OCI-LY1 (cell line): ENCODE measurements around the gene WWOX.

Experiments used
- H2AFZ ChIP-seq: fragments of 200-600 bp; sonication (generic), shearing (Covaris generic); 2 replicates; pipeline ENCODE4 v1.6.0; 2014; ENCODE audit warnings: antibody characterized with exemption, mild to moderate bottlenecking, low read length
- H3F3A ChIP-seq: fragments of 200-600 bp; sonication (generic), shearing (Covaris generic); 2 replicates; pipeline ENCODE4 v1.6.0; 2014; ENCODE audit warnings: mild to moderate bottlenecking, antibody characterized with exemption, low read length, moderate library complexity; ENCODE audit not compliant: insufficient read depth
- H3K27ac ChIP-seq: fragments of 200-600 bp; sonication (generic); 2 replicates; pipeline ENCODE4 v1.5.1; 2014; ENCODE audit warnings: low read length, mixed run types, mild to moderate bottlenecking, low read depth; ENCODE audit not compliant: poor library complexity, severe bottlenecking
- H3K27me3 ChIP-seq: fragments of 200-600 bp; sonication (generic); 2 replicates; pipeline ENCODE4 v1.6.0; 2014; ENCODE audit warnings: antibody characterized with exemption, mild to moderate bottlenecking, low read length, moderate library complexity; ENCODE audit not compliant: insufficient read depth
- H3K36me3 ChIP-seq: fragments of 200-600 bp; sonication (generic); 2 replicates; pipeline ENCODE4 v1.6.1; 2014; ENCODE audit warnings: mild to moderate bottlenecking, antibody characterized with exemption, low read length, moderate library complexity, mixed read lengths; ENCODE audit not compliant: insufficient read depth
- H3K4me1 ChIP-seq: fragments of 200-600 bp; sonication (generic); 2 replicates; pipeline ENCODE4 v1.5.1; 2014; ENCODE audit warnings: mild to moderate bottlenecking, low read length, moderate library complexity; ENCODE audit not compliant: insufficient read depth, severe bottlenecking
- H3K4me2 ChIP-seq: fragments of 200-600 bp; sonication (generic), shearing (Covaris generic); 2 replicates; pipeline ENCODE4 v1.6.1; 2014; ENCODE audit warnings: low read length
- H3K4me3 ChIP-seq: fragments of 200-600 bp; sonication (generic); 2 replicates; pipeline ENCODE4 v1.5.1; 2014; ENCODE audit warnings: low read length, low read depth, mild to moderate bottlenecking, mixed read lengths; ENCODE audit not compliant: poor library complexity, severe bottlenecking
- H3K79me2 ChIP-seq: fragments of 200-600 bp; shearing (Covaris generic); 2 replicates; pipeline ENCODE4 v1.6.1; 2016; ENCODE audit warnings: mixed run types, low read length, mixed read lengths; ENCODE audit not compliant: insufficient read depth
- H3K9ac ChIP-seq: fragments of 200-600 bp; sonication (generic), shearing (Covaris generic); 2 replicates; pipeline ENCODE4 v1.6.1; 2014; ENCODE audit warnings: mild to moderate bottlenecking, low read length, mixed read lengths
- H3K9me2 ChIP-seq: fragments of 200-600 bp; sonication (generic), shearing (Covaris generic); 2 replicates; pipeline ENCODE4 v1.6.1; 2014; ENCODE audit warnings: low read depth, mild to moderate bottlenecking, low read length, mixed read lengths
- H3K9me3 ChIP-seq: fragments of 200-600 bp; shearing (Covaris generic); 2 replicates; pipeline ENCODE4 v1.6.1; 2014; ENCODE audit warnings: low read length, mixed read lengths
- H4K20me1 ChIP-seq: fragments of 200-600 bp; sonication (generic), shearing (Covaris generic); 2 replicates; pipeline ENCODE4 v1.6.0; 2016; ENCODE audit warnings: mild to moderate bottlenecking, low read length; ENCODE audit not compliant: insufficient read depth
- CTCF ChIP-seq: fragments of 200-600 bp; sonication (generic), shearing (Covaris generic); IDR thresholded peaks from 2 replicates; pipeline ENCODE4 v1.5.1; 2017; ENCODE audit warnings: mild to moderate bottlenecking, antibody characterized with exemption, low read length, moderate library complexity, mixed read lengths
- EZH2 ChIP-seq: fragments of 200-600 bp; sonication (generic), shearing (Covaris generic); IDR thresholded peaks from 2 replicates; pipeline ENCODE4 v1.8.0; 2017; ENCODE audit warnings: borderline replicate concordance, mixed run types, mild to moderate bottlenecking, antibody characterized with exemption, low read length, moderate library complexity, mixed read lengths

WWOX gene

GRCh38 chr16:79042141-79042540, 942.7 kb downstream of the WWOX start:
- Histone ChIP-seq H2AFZ (no peak overlapping the region), H3K27ac (no peak overlapping the region), H3K9me2 (no peaks in the 10 kb centered on the region), H3K4me3 (no peak overlapping the region), H3F3A (no peaks in the 10 kb centered on the region), H3K36me3 (no peaks in the 10 kb centered on the region), H3K9me3 (no peaks in the 10 kb centered on the region), H3K4me1 (no peaks in the 10 kb centered on the region), H3K27me3 (no peaks in the 10 kb centered on the region; the same call in 1 of the 2 replicates), H4K20me1 (no peaks in the 10 kb centered on the region), H3K9ac (no peak overlapping the region), H3K4me2 (no peak overlapping the region), H3K79me2 (no peaks in the 10 kb centered on the region)
- no peak for TF ChIP-seq EZH2
- TF ChIP-seq CTCF = no peak

GRCh38 chr16:79042886-79043285, 943.4 kb downstream of the WWOX start:
- H3F3A ChIP-seq = no peaks in the 10 kb centered on the region
- H3K9me3 ChIP-seq = no peaks in the 10 kb centered on the region
- H3K27ac ChIP-seq = no peak overlapping the region
- H4K20me1 ChIP-seq = no peaks in the 10 kb centered on the region
- H3K4me1 ChIP-seq = no peaks in the 10 kb centered on the region
- H3K27me3 ChIP-seq = no peaks in the 10 kb centered on the region
- H3K4me3 ChIP-seq = no peak overlapping the region
- no peak overlapping the region for H3K4me2 ChIP-seq
- no peaks in the 10 kb centered on the region for H3K79me2 ChIP-seq
- H2AFZ ChIP-seq = no peak overlapping the region
- H3K9me2 ChIP-seq = no peaks in the 10 kb centered on the region
- no peaks in the 10 kb centered on the region for H3K36me3 ChIP-seq
- no peak for TF ChIP-seq EZH2
- TF ChIP-seq CTCF = no peak
- no peak overlapping the region for H3K9ac ChIP-seq

GRCh38 chr16:79045191-79045590, 945.7 kb downstream of the WWOX start:
- H3K4me2 ChIP-seq = no peak overlapping the region
- no peaks in the 10 kb centered on the region for H3K9me2 ChIP-seq
- H3K27ac ChIP-seq = no peak overlapping the region
- H3F3A ChIP-seq = no peaks in the 10 kb centered on the region
- H4K20me1 ChIP-seq = no peaks in the 10 kb centered on the region
- no peaks in the 10 kb centered on the region for H3K27me3 ChIP-seq
- no peaks in the 10 kb centered on the region for H3K9me3 ChIP-seq
- H2AFZ ChIP-seq = no peak overlapping the region
- no peaks in the 10 kb centered on the region for H3K79me2 ChIP-seq
- H3K4me1 ChIP-seq = no peaks in the 10 kb centered on the region
- no peak for TF ChIP-seq CTCF
- no peak for TF ChIP-seq EZH2
- no peaks in the 10 kb centered on the region for H3K36me3 ChIP-seq
- no peak overlapping the region for H3K4me3 ChIP-seq
- no peak overlapping the region for H3K9ac ChIP-seq
